ENCODE data around the gene RASSF3. TPM values are rescaled to one million over a fixed set of nuclear protein-coding genes. Genes with fewer than 3 reads are reported as not detected.

RASSF3 gene
- total and polyA plus RNA-seq, 11 donors, result 32.8 to 116 (median 90.6) TPM

DNA sequence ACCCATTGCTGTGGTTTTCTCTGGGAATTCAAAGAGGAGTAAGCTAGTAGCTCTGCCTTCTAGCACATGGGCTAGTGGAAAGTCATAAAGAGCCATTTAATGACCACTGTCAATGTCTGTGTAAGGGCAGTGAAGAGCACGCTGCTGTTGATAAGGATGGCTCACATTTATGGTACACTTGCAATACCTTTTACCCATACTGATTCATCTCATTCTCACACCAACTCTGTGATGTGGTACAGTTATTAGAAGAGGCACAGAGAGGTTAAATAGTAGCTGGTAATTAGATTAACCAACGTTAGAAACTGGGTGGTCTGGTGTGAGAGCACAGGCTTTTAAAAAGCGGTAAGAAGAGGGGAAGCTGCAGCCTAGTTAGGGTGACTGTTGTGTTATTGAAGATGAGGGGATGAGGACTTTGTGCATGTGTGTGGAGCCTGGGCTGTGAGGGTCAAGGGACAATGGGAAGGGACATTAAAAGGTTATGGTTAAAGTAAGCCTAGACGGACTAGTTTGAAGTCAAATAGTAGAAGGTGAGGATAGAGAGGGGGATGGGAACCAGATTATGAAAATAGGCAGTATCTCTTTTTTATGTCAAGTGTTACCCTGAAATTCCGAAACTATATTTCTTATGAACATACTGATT, 25.2 kb downstream of the RASSF3 start:
- DNase-seq (no peak), ATAC-seq (no peak)
- TF ChIP-seq, protein P1, sequence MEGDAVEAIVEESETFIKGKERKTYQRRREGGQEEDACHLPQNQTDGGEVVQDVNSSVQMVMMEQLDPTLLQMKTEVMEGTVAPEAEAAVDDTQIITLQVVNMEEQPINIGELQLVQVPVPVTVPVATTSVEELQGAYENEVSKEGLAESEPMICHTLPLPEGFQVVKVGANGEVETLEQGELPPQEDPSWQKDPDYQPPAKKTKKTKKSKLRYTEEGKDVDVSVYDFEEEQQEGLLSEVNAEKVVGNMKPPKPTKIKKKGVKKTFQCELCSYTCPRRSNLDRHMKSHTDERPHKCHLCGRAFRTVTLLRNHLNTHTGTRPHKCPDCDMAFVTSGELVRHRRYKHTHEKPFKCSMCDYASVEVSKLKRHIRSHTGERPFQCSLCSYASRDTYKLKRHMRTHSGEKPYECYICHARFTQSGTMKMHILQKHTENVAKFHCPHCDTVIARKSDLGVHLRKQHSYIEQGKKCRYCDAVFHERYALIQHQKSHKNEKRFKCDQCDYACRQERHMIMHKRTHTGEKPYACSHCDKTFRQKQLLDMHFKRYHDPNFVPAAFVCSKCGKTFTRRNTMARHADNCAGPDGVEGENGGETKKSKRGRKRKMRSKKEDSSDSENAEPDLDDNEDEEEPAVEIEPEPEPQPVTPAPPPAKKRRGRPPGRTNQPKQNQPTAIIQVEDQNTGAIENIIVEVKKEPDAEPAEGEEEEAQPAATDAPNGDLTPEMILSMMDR (IDR thresholded peaks at IDR 0.05), result no peak
- TF ChIP-seq POLR2A (IDR thresholded peaks at IDR 0.05), result no peak
- H3K4me1 ChIP-seq, result peaks cover 0 to 62% (median 23%) of the 10 kb centered on the region in 12 donors
- 60 to 76% (median 68%) methylated on average over 5 of the region's 5 CpGs for WGBS, 4 donors
- H3K9me3 ChIP-seq, result peaks cover 0 to 8% (median 0%) of the 10 kb centered on the region in 12 donors
- peaks cover 0 to 6% (median 0%) of the 10 kb centered on the region in 9 donors for H3K36me3 ChIP-seq
- peak overlapping the region in 1 of 12 donors; percentile 48 for H3K27ac ChIP-seq
- no peaks in the 10 kb centered on the region for H3K27me3 ChIP-seq
- no peak overlapping the region for H3K4me3 ChIP-seq
- intact Hi-C loops (cut with DNase I), result no loop called here

DNA sequence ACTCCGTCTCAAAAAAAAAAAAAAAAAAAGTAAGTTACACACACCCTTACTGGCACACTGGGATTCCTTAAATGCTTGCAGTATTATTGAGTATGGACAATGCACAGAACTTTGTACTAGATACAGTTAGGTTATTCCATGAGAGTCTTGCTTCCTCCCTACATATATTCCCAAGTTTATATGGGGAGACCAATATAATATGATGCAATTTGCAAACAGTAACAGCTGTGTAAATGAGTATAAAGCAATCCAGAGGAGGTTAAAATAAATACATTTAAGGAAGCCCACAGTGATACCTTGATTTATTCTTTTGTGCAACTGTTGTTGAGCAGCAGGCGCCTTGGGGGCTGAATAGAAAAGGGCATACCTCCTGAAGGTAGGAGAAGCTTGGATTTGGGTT, 26.6 kb downstream of the RASSF3 start:
- H3K27ac ChIP-seq, result peak overlapping the region in 3 of 12 donors; percentile 13 to 64 (median 61)
- peaks cover 0 to 60% (median 20%) of the 10 kb centered on the region in 12 donors for H3K4me1 ChIP-seq
- H3K9me3 ChIP-seq, result peaks cover 0 to 8% (median 0%) of the 10 kb centered on the region in 12 donors
- intact Hi-C loops (cut with DNase I), result no loop called here
- no peaks in the 10 kb centered on the region for H3K27me3 ChIP-seq
- ATAC-seq (no peak), DNase-seq (no peak)
- TF ChIP-seq, protein P1 (IDR thresholded peaks at IDR 0.05), result no peak
- no peak for TF ChIP-seq POLR2A (IDR thresholded peaks at IDR 0.05)
- 83 to 95% (median 90%) methylated on average over 2 of the region's 2 CpGs for WGBS, 4 donors
- peaks cover 0 to 6% (median 0%) of the 10 kb centered on the region in 9 donors for H3K36me3 ChIP-seq
- H3K4me3 ChIP-seq, result no peak overlapping the region

GRCh38 chr12:64639466-64639865, 29.2 kb downstream of the RASSF3 start:
- ATAC-seq, result no peak
- Histone ChIP-seq H3K4me1 (peaks cover 0 to 53% (median 23%) of the 10 kb centered on the region in 12 donors), H3K27me3 (no peaks in the 10 kb centered on the region), H3K4me3 (no peak overlapping the region), H3K9me3 (no peaks in the 10 kb centered on the region), H3K27ac (no peak overlapping the region), H3K36me3 (peaks cover 0 to 6% (median 0%) of the 10 kb centered on the region in 9 donors)
- WGBS, 4 donors, result 89 to 100% (median 92%) methylated on average over 1 of the region's 1 CpG
- intact Hi-C loops (cut with DNase I), result no loop called here
- no peak for DNase-seq
- TF ChIP-seq, protein P1 (IDR thresholded peaks at IDR 0.05), result no peak
- no peak for TF ChIP-seq POLR2A (IDR thresholded peaks at IDR 0.05)

DNA sequence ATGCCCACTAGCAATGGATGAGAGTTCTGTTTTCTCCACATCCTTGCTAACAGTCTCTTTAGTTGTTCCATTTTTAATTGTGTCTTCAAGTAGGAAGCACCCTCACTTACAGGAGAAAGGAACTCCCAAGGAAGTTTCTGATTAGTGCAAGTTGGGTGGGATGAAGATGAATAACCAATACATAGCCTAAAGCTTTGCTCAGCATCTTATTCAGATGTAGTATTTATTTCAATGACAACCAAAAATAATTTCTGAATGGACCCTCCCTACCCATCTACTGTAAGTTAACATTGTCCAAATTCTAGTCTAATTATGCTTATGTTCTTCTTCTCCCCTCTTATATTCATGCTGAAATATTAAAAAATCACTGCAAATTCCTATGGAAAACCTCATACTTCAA, 36.0 kb downstream of the RASSF3 start:
- Histone ChIP-seq H3K9me3 (no peaks in the 10 kb centered on the region), H3K27me3 (no peaks in the 10 kb centered on the region), H3K4me1 (peaks cover 0 to 54% (median 32%) of the 10 kb centered on the region in 12 donors), H3K4me3 (no peak overlapping the region), H3K36me3 (peaks cover 0 to 5% (median 0%) of the 10 kb centered on the region in 9 donors), H3K27ac (no peak overlapping the region)
- TF ChIP-seq, protein P1 (IDR thresholded peaks at IDR 0.05), result no peak
- TF ChIP-seq POLR2A (IDR thresholded peaks at IDR 0.05), result no peak
- ATAC-seq, result no peak
- no peak for DNase-seq
- intact Hi-C loops (cut with DNase I), result no loop called here

Data from heart left ventricle (tissue), 16 donors.